Muscle of arm (tissue), 12 donors: ENCODE results near the gene PIH1D1. TPM values are rescaled to one million over a fixed set of nuclear protein-coding genes. Genes with fewer than 3 reads are reported as not detected.
"Not testable (repeated sequence)": the region's sequence is repeated elsewhere in the genome, so short reads cannot be mapped to it uniquely, and the experiment has no call there.

ENCODE experiments used
- DNase-seq: peaks from one replicate; pipeline ENCODE4 v3.0.0-alpha.2; 2013
- polyA plus RNA-seq, 12 donors: library from polyadenylated mRNA; unstranded; fragments of 120-200 nt; gene quantifications; one replicate each; pipeline ENCODE4 v1.2.1, GENCODE V29; 2013; ENCODE audit not compliant: insufficient read length in 12 of 12

The PIH1D1 gene
- polyA plus RNA-seq, 12 donors: 31.0 to 56.8 (median 38.9) TPM; not detected in 1

GRCh38 chr19:49487277-49488045, 35.8 kb upstream of the PIH1D1 start, which contains the start of gene RPL13A:
RPL13A (plus strand) TSS chr19:49487608; CDS start chr19:49487630, 22 bp downstream.
- peak; percentile 100 for DNase-seq

GRCh38 chr19:49486710-49487276, 35.2 kb upstream of the PIH1D1 start:
- no peak for DNase-seq

DNA sequence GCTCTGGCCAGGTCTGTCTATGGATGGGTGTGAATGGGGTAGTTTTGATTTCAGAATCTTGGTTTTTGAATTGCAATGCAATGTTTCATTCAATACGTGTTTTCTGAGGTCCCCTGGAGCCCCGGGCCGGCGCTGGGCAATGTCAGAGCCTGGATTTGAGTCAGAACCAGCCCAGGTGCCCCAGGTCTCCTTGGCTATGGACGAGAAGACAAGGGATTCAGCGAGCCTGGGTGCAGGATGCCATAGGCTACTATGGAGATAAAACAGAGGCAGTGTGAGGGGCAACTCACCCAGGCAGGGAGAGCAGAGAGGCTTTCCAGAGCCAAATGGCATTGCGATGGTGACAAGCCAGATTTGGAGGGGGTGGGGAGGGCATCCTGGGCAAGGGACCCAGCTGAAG, 34.6 kb upstream of the PIH1D1 start:
- no peak for DNase-seq

GRCh38 chr19:49481020-49481683, 29.5 kb upstream of the PIH1D1 start:
- DNase-seq: no peak

DNA sequence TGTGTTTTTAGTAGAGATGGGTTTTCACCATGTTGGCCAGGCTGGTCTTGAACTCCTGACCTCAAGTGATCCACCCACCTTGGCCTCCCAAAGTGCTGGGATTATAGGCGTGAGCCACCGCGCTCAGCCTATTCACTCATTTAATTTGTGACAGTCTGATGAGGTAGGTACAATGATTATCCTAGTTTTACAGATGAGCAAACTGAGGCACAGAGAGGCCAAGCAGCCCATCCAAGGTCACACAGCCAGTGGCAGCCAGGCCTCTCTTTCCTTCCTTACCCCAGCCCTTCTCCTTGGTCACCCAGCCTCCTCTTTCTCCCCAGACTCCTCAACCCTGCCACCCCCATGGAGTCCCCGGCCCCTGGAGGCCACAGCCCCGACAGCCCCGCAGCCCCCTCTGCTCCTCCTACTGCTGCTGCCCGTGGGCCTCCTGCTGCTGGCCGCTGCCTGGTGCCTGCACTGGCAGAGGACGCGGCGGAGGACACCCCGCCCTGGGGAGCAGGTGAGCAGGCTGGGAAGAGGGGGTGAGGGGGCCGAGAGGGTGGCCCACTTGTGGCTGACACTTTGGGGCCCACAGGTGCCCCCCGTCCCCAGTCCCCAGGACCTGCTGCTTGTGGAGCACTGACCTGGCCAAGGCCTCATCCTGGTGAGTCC, 28.5 kb upstream of the PIH1D1 start:
- DNase-seq: no peak

GRCh38 chr19:49475995-49476880, 24.6 kb upstream of the PIH1D1 start:
- no peak for DNase-seq

DNA sequence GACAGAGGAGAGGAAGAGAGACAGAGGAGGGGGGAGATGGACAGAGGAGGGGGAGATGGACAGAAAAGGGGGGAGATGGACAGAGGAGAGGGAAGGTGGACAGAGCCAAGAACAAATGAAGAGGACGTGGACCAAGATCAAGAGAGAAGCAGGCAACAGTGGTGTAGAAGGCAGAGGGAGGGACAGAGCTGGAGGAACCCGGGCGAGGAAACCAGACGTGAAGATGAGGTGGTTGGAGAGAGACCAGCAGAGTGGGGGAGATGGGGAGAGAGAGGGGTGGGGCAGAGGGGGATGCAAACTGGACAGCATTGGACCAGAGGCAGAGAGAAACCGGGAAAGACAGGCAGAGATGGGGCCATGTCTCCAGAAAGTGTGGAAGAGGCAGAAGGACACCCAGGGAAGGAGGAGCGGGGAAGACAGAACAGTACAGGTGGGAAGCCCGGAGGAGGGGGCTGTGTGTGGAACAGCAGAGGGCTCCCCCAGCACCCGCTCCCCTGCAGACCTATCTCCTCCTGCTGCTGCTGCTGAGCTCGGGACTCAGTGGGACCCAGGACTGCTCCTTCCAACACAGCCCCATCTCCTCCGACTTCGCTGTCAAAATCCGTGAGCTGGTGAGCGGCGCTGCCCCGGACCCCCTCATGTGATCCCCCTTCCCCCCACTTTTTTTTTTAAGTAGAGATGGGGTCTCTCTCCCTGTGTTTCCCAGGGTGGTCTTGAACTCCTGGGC, 23.7 kb upstream of the PIH1D1 start:
- DNase-seq: no peak

DNA sequence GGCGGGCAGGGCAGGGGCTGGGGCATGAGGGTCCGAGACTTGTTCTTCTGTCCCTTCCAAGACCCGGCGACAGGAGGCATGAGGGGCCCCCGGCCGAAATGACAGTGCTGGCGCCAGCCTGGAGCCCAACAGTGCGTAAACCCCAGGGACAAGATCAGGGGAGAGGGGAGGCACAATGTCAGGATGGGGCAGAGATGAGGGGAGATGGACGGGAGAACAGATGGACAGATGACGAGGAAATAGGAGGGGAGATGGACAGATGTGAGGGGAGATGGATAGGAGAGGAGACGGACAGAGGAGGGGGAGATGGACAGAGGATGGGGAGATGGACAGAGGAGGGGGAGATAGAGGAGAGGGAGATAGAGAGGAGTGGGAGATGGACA, 22.9 kb upstream of the PIH1D1 start:
- DNase-seq: no peak

DNA sequence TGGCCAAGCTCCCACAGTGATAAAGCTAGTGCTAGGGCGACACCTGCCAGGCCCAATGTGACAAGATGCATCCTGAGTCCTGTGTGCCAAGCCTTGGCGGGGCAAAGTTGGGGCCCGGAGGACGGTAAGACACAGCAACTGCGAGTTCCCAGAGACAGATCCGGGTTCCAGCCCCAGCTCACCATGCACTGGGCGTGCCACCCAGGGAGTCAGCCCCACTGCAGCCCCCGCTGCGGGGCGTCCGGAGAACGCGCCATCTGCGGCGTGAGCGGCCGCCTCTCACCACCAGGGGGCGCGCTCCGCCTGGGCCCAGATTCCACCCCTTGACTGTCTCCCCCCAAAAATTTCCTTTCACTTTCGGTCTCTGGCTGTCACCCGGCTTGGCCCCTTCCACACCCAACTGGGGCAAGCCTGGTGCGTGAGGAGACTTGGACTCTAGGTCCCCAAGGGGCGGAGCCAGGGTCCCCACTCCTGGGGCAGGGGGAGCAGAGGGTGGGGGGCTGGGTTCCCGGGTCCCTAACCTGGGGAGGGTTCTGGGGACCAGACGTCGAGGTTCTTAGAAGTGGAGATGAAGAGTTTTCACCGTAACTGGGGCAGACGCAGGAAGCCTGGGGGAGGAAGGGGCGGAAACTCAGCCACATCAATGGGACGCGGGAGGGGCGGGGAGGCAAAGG, 22.4 kb upstream of the PIH1D1 start, which contains the start of gene FLT3LG:
TSS of gene FLT3LG (plus strand) at position 348 of the 674 bp plus-strand sequence. CDS start 425 bp downstream, outside the sequence.
- peak; percentile 83 for DNase-seq

DNA sequence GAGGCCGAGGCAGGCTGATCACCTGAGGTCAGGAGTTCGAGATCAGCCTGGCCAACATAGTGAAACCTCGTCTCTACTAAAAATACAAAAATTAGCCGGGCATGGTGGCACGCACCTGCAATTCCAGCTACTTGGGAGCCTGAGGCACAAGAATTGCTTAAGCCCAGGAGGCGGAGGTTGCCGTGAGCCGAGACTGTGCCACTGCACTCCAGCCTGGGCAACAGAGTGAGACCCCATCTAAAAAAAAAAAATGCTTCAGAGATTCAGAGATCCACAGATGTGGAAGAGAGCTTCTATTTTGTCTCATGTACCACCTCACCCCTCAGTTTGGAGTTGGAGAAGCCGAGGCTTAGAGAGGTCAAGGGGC, 21.9 kb upstream of the PIH1D1 start:
- DNase-seq: not testable (repeated sequence)

DNA sequence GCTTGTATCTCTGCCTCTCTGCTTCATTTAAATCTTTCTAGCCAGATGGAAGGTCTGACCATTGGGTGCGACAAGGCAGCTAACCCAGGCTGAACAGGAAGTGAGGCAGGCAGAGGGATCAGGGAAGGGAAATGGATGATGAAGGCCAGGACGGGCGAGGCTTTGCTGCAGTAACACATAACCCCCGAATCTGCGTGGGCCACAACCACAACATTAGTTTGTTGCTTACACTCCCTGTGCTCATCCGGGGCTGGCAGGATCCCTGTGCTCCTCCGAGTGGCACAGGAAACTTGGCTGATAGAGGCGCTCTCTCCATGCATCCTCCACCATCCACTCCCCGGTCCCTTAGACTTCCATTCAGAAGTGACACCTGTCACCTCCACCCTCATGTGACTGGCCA, 21.3 kb upstream of the PIH1D1 start:
- DNase-seq: no peak

DNA sequence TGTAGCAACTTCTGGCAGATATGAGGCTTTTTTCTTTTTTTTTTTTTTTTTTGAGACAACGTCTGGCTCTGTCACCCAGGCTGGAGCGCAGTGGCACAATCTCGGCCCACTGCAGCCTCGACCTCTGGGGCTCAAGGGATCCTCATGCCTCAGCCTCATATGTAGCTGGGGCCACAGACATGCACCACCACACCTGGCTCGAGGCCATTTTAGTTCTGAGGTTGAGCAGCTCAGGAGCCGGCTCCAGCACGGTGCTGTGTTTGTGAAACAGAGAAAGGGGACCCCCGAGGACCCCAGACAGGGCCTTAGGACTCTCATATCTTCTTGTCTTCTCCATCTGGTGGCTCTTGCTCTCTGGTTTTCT, 19.0 kb upstream of the PIH1D1 start:
- DNase-seq: no peak

DNA sequence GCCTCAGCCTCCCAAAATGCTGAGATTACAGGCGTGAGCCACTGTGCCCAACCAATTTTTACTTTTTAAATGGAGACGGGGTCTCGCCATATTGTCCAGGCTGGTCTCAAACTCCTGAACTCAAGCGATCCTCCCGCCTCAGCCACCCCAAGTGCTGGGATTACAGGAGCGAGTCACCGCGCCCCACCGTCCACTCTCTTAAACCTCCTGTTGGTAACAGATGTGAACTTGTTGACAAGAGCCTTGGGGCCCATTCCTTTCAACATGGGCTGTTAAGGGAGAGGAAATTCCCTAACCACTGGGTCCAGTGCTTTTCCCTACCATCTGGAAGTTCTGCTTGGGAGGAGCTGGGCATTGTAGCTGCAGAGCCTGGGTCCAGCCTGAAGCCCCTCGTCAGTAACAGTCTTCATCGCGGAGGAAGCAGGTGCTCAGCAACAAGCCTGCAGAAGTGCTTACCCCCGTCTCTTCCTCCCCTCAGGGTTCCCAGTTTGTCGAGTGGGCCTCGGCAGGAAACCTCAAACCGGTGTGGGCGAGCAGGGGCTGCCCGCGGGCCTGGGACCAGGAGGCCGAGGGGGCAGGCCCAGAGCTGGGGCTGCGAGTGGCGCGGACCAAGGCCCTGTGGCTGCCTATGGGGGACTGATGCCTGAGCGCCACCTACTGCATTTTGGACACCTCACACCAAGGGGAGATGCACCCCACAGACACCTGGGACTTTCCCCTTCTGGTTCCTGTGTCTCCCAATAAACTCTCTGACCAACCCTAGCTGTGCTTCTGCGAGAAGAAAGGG, 18.4 kb upstream of the PIH1D1 start:
- no peak for DNase-seq

- peak; percentile 86 for DNase-seq
Measured at GRCh38 chr19:49468746-49469447, 17.3 kb upstream of the PIH1D1 start.

DNA sequence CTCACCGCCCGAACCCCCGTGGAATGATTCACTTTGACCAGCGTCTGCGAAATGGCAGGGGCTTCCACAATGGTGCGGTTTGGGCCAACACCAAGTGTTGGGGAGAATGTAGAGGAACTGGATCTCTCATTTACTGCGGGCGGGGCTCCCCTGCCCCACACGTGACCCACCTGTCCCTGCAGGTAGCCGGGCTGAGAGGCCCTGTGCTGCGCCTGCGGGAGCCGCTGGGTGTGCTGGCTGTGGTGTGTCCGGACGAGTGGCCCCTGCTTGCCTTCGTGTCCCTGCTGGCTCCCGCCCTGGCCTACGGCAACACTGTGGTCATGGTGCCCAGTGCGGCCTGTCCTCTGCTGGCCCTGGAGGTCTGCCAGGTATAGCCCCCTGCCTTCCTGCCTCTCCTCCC, 16.6 kb upstream of the PIH1D1 start:
- DNase-seq: no peak

DNA sequence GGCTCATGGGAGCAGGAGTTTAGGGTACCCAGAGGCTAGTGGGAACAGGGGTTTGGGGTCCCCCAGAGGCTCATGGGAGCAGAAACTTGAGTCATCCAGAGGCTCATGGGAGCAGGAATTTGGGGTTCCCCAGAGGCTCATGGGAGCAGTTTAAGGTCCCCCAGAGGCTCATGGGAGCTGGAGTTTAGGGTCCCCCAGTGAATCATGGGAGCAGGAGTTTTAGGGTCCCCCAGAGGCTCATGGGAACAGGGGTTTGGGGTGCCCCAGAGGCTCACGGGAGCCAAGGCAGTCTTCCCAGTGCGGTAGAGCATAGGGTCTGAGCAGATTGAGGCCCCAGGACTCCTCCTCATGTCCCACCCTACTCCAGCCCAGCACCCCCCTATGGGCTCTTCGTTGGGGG, 13.8 kb upstream of the PIH1D1 start:
- no peak for DNase-seq

DNA sequence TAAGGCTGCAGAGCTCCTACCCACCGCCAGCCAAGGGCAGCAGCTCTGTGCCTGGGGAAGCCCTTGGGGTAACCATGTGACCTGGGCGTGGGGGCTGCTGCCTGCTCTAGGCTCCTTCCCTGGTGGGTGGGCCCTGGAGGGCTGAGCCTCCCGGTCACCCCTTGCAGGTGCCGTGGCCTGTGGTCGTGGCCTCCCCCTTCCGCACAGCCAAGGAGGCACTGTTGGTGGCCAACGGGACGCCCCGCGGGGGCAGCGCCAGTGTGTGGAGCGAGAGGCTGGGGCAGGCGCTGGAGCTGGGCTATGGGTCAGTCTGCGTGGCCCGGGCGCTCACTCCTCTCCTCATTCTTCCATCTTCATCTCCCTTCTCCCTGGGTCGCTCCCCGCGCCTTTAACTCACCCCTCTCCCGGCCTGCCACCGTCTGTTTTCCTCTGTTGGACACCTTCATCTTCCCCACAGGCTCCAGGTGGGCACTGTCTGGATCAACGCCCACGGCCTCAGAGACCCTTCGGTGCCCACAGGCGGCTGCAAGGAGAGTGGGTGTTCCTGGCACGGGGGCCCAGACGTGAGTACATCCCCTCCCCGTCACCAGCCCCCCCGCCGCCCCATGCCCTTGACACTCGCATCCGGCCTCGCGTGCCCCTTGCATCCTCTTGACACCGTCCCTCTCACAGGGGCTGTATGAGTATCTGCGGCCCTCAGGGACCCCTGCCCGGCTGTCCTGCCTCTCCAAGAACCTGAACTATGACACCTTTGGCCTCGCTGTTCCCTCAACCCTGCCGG, 12.5 kb upstream of the PIH1D1 start:
- no peak for DNase-seq

GRCh38 chr19:49462492-49462891, 10.9 kb upstream of the PIH1D1 start:
- no peak for DNase-seq
